IPS DF 19.7 (cell line): ENCODE results near the gene TAS2R20.

Experiments used
- DNase-seq: peaks from one replicate; pipeline ENCODE4 v3.0.0-alpha.2; 2013; ENCODE audit warnings: low read depth, low spot score

The TAS2R20 gene

GRCh38 chr12:10959804-10960203 is 38.3 kb downstream of the TAS2R20 start:
- DNase-seq: no peak

- no peak for DNase-seq
Observed at GRCh38 chr12:10957741-10958140, 40.4 kb downstream of the TAS2R20 start.

DNA sequence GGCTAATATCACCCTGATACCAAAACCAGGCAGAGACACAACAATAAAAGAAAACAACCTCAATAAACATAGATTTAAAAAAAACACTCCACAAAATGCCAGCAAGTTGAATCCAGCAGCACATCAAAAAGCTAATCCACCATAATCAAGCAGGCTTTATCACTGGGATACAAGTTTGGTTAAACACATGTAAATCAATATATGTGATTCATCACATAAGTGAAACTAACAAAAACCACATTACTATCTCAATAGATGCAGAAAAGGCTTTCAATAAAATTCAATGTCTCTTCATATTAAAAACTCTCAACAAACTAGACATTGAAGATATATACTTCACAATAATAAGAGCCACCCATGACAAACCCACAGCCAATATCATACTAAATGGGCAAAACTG is 42.0 kb downstream of the TAS2R20 start:
- no peak for DNase-seq

DNA sequence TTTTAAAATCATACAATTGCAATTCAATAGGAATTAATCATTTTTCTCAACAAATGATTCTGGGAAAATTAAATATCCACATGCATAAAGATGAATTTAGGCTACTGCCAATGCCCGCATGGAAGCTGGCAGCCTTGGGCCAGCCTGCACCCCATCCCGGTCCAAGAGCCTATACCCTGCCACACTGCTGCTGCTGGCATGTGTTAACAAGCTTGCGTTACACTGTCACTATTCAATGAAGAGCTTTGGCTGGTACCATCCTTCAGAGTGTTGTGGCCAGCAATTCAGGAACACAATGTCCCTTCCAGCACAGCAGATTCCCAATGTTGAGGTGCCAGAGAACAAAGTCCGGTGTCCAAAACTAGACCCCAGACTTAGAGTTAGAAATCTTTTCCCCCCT is 45.5 kb downstream of the TAS2R20 start:
- no peak for DNase-seq
